ENCODE measurements around the gene ADAMTS16.
A peak's percentile ranks its signal among the peaks of the same experiment; 100 is the strongest.

ADAMTS16 gene

GRCh38 chr5:5321137-5321536 lies 181.0 kb downstream of the ADAMTS16 start:
- no peak for TF ChIP-seq GATA2 (IDR thresholded peaks at IDR 0.05; ENCODE audit: low read depth, low read length)
- TF ChIP-seq GATA3 (IDR thresholded peaks at IDR 0.05; ENCODE audit: low read depth, low read length) = no peak

- TF ChIP-seq GATA3 (IDR thresholded peaks at IDR 0.05; ENCODE audit: low read depth, low read length) (no peak), GATA2 (IDR thresholded peaks at IDR 0.05; ENCODE audit: low read depth, low read length) (no peak)
These were observed 183.4 kb downstream of the ADAMTS16 start for GRCh38 chr5:5323551-5323950.

- TF ChIP-seq GATA3 (IDR thresholded peaks at IDR 0.05; ENCODE audit: low read depth, low read length) (no peak), GATA2 (IDR thresholded peaks at IDR 0.05; ENCODE audit: low read depth, low read length) (no peak)
These were observed 186.1 kb downstream of the ADAMTS16 start for GRCh38 chr5:5326115-5326758.

- TF ChIP-seq GATA2 (IDR thresholded peaks at IDR 0.05; ENCODE audit: low read depth, low read length) = no peak
- TF ChIP-seq GATA3 (IDR thresholded peaks at IDR 0.05; ENCODE audit: low read depth, low read length) = no peak
These were observed 187.0 kb downstream of the ADAMTS16 start for GRCh38 chr5:5327126-5327525.

- TF ChIP-seq GATA3 (IDR thresholded peaks at IDR 0.05; ENCODE audit: low read depth, low read length) = no peak
- no peak for TF ChIP-seq GATA2 (IDR thresholded peaks at IDR 0.05; ENCODE audit: low read depth, low read length)
These were observed 190.8 kb downstream of the ADAMTS16 start for GRCh38 chr5:5330728-5331452.

GRCh38 chr5:5331848-5332247 lies 191.7 kb downstream of the ADAMTS16 start:
- no peak for TF ChIP-seq GATA2 (IDR thresholded peaks at IDR 0.05; ENCODE audit: low read depth, low read length)
- no peak for TF ChIP-seq GATA3 (IDR thresholded peaks at IDR 0.05; ENCODE audit: low read depth, low read length)

GRCh38 chr5:5332287-5332686 lies 192.2 kb downstream of the ADAMTS16 start:
- no peak for TF ChIP-seq GATA3 (IDR thresholded peaks at IDR 0.05; ENCODE audit: low read depth, low read length)
- TF ChIP-seq GATA2 (IDR thresholded peaks at IDR 0.05; ENCODE audit: low read depth, low read length) = no peak

GRCh38 chr5:5335107-5335506 lies 195.0 kb downstream of the ADAMTS16 start:
- no peak for TF ChIP-seq GATA3 (IDR thresholded peaks at IDR 0.05; ENCODE audit: low read depth, low read length)
- no peak for TF ChIP-seq GATA2 (IDR thresholded peaks at IDR 0.05; ENCODE audit: low read depth, low read length)

GRCh38 chr5:5335700-5336264 lies 195.7 kb downstream of the ADAMTS16 start:
- TF ChIP-seq GATA2 (IDR thresholded peaks at IDR 0.05; ENCODE audit: low read depth, low read length) (no peak), GATA3 (IDR thresholded peaks at IDR 0.05; ENCODE audit: low read depth, low read length) (no peak)

- TF ChIP-seq GATA2 (IDR thresholded peaks at IDR 0.05; ENCODE audit: low read depth, low read length) (no peak), GATA3 (IDR thresholded peaks at IDR 0.05; ENCODE audit: low read depth, low read length) (no peak)
These were observed 199.1 kb downstream of the ADAMTS16 start for GRCh38 chr5:5339257-5339656.

GRCh38 chr5:5340206-5340729 lies 200.1 kb downstream of the ADAMTS16 start:
- TF ChIP-seq GATA2 (IDR thresholded peaks at IDR 0.05; ENCODE audit: low read depth, low read length) = peak; percentile 75
- TF ChIP-seq GATA3 (IDR thresholded peaks at IDR 0.05; ENCODE audit: low read depth, low read length) = no peak

GRCh38 chr5:5341531-5342292 lies 201.6 kb downstream of the ADAMTS16 start:
- no peak for TF ChIP-seq GATA2 (IDR thresholded peaks at IDR 0.05; ENCODE audit: low read depth, low read length)

- no peak for TF ChIP-seq GATA3 (IDR thresholded peaks at IDR 0.05; ENCODE audit: low read depth, low read length)
- TF ChIP-seq GATA2 (IDR thresholded peaks at IDR 0.05; ENCODE audit: low read depth, low read length) = no peak
These were observed 202.7 kb downstream of the ADAMTS16 start for GRCh38 chr5:5342784-5343183.

- TF ChIP-seq GATA3 (IDR thresholded peaks at IDR 0.05; ENCODE audit: low read depth, low read length) = no peak
- TF ChIP-seq GATA2 (IDR thresholded peaks at IDR 0.05; ENCODE audit: low read depth, low read length) = no peak
These were observed 203.4 kb downstream of the ADAMTS16 start for GRCh38 chr5:5343568-5343967.

Data from SH-SY5Y (cell line).